Kidney (tissue), 14 donors: ENCODE results near the gene BLVRA. TPM values are rescaled to one million over a fixed set of nuclear protein-coding genes. Genes with fewer than 3 reads are reported as not detected.

Experiments used
- DNase-seq, 5 donors: peaks; one replicate each; pipeline ENCODE4 v3.0.0-alpha.2; 2013 to 2020
- FAIRE-seq: peaks from 2 replicates; lab custom pipeline; 2012; peaks lifted over from hg19 to GRCh38; lab: Jason Lieb, UNC
- H3K27ac ChIP-seq, 2 donors: one replicate each; pipeline ENCODE4 v1.7.0; 2013; ENCODE audit warnings: low read depth in 2 of 2, low read length in 2 of 2, inconsistent platforms in 1 of 2
- H3K27me3 ChIP-seq: one replicate; pipeline ENCODE4 v1.7.1; 2013; ENCODE audit warnings: low read length, inconsistent platforms; ENCODE audit not compliant: control insufficient read depth, insufficient read depth
- H3K36me3 ChIP-seq, 3 donors: one replicate each; pipeline versions ENCODE4 v1.7.0 to v1.7.1; 2013; ENCODE audit warnings: low read length in 3 of 3, control low read depth in 1 of 3, inconsistent platforms in 1 of 3; ENCODE audit not compliant: insufficient read depth in 3 of 3, control insufficient read depth in 2 of 3
- H3K4me1 ChIP-seq, 3 donors: one replicate each; pipeline versions ENCODE4 v1.7.0 to v1.7.1; 2013; ENCODE audit warnings: low read length in 3 of 3, inconsistent platforms in 1 of 3, low read depth in 1 of 3; ENCODE audit not compliant: control insufficient read depth in 2 of 3, insufficient read depth in 2 of 3
- H3K4me3 ChIP-seq, 3 donors: one replicate each; pipeline versions ENCODE4 v1.7.0 to v1.8.1; 2013; ENCODE audit warnings: low read length in 3 of 3, control low read depth in 1 of 3, inconsistent platforms in 1 of 3
- H3K9ac ChIP-seq, 3 donors: one replicate each; pipeline versions ENCODE4 v1.7.0 to v1.7.1; 2013; ENCODE audit warnings: low read length in 3 of 3, control low read depth in 1 of 3, inconsistent platforms in 1 of 3
- H3K9me3 ChIP-seq, 3 donors: one replicate each; pipeline versions ENCODE4 v1.7.0 to v1.7.1; 2013; ENCODE audit warnings: low read length in 3 of 3, control low read depth in 1 of 3, inconsistent platforms in 1 of 3; ENCODE audit not compliant: control insufficient read depth in 2 of 3, insufficient read depth in 1 of 3
- intact Hi-C: fragments of 100-400 bp; cut with DNase I; formaldehyde crosslinking; loops from one replicate; pipeline ENCODE4 v1.11.1; 2022
- polyA plus RNA-seq: library from polyadenylated mRNA; stranded (reverse); fragments of 350-450 nt; fragmentation: Illumina TruSeq; extraction: RNeasy Lipid Tissue Mini Kit (QIAGEN cat#74804); gene quantifications from one replicate; pipeline ENCODE4 v1.2.3, GENCODE V29; 2014; ENCODE audit warnings: low read depth, low replicate concordance; ENCODE audit not compliant: insufficient read depth
- total RNA-seq: library from RNA; stranded (reverse); fragmentation: NEBNext Ultra II Directional; extraction: Animal tissue kit (Norgen Biotek cat#: 25700); gene quantifications from one replicate; pipeline ENCODE4 v1.2.1, GENCODE V29; 2021
- TF ChIP-seq, protein P1 (sequence below): IDR thresholded peaks from 3 replicates; pipeline ENCODE4 v1.5.1; 2012; ENCODE audit warnings: mild to moderate bottlenecking, moderate library complexity, borderline replicate concordance; ENCODE audit not compliant: insufficient read depth; ENCODE audit errors: extremely low read depth
- donor health status: control.
- donor health status: control.
- donor health status: control.
- donor health status: control.
- donor health status: control.
- donor health status: DM: yes; HTN: yes; CAD: no.
- donor health status: Normal renal cell carcinoma (clear cell type).

BLVRA gene
- total and polyA plus RNA-seq, 2 donors from 2014 or later: 69.6 to 86.9 TPM

DNA sequence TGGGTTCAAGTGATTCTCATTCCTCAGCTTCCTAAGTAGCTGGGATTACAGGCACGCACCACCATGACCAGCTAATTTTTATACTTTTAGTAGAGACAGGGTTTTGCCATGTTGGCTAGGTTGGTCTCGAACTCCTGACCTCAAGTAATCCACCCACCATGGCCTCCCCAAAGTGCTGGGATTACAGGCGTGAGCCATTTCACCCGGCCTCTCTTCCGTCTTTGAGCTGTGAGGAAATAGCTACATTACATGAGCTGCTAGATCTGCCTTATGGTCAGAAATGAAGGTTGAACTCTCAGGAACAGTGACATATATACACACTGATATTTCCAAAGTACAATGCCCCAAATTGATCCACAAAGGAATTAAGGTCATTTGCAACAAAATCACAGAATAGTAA, 2.4 kb downstream of the BLVRA start:
- H3K9me3 ChIP-seq: no peaks in the 10 kb centered on the region
- DNase-seq (no peak), FAIRE-seq (no peak)
- TF ChIP-seq, protein P1, sequence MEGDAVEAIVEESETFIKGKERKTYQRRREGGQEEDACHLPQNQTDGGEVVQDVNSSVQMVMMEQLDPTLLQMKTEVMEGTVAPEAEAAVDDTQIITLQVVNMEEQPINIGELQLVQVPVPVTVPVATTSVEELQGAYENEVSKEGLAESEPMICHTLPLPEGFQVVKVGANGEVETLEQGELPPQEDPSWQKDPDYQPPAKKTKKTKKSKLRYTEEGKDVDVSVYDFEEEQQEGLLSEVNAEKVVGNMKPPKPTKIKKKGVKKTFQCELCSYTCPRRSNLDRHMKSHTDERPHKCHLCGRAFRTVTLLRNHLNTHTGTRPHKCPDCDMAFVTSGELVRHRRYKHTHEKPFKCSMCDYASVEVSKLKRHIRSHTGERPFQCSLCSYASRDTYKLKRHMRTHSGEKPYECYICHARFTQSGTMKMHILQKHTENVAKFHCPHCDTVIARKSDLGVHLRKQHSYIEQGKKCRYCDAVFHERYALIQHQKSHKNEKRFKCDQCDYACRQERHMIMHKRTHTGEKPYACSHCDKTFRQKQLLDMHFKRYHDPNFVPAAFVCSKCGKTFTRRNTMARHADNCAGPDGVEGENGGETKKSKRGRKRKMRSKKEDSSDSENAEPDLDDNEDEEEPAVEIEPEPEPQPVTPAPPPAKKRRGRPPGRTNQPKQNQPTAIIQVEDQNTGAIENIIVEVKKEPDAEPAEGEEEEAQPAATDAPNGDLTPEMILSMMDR: no peak
- peaks cover 0 to 12% (median 5%) of the 10 kb centered on the region in 3 donors for H3K4me1 ChIP-seq
- H3K27ac ChIP-seq: no peak overlapping the region
- H3K27me3 ChIP-seq: no peaks in the 10 kb centered on the region
- no peak overlapping the region for H3K4me3 ChIP-seq
- no peak overlapping the region for H3K9ac ChIP-seq
- no peaks in the 10 kb centered on the region for H3K36me3 ChIP-seq
- intact Hi-C loops: no loop called here

- FAIRE-seq (no peak), DNase-seq (no peak)
- H3K4me1 ChIP-seq: peaks cover 0 to 12% (median 5%) of the 10 kb centered on the region in 3 donors
- H3K9ac ChIP-seq: no peak overlapping the region
- no peaks in the 10 kb centered on the region for H3K27me3 ChIP-seq
- TF ChIP-seq, protein P1: no peak
- intact Hi-C loops: no loop called here
- no peaks in the 10 kb centered on the region for H3K9me3 ChIP-seq
- H3K4me3 ChIP-seq: no peak overlapping the region
- H3K27ac ChIP-seq: no peak overlapping the region
- H3K36me3 ChIP-seq: no peaks in the 10 kb centered on the region
Observed at GRCh38 chr7:43761382-43761781, 2.9 kb downstream of the BLVRA start.

DNA sequence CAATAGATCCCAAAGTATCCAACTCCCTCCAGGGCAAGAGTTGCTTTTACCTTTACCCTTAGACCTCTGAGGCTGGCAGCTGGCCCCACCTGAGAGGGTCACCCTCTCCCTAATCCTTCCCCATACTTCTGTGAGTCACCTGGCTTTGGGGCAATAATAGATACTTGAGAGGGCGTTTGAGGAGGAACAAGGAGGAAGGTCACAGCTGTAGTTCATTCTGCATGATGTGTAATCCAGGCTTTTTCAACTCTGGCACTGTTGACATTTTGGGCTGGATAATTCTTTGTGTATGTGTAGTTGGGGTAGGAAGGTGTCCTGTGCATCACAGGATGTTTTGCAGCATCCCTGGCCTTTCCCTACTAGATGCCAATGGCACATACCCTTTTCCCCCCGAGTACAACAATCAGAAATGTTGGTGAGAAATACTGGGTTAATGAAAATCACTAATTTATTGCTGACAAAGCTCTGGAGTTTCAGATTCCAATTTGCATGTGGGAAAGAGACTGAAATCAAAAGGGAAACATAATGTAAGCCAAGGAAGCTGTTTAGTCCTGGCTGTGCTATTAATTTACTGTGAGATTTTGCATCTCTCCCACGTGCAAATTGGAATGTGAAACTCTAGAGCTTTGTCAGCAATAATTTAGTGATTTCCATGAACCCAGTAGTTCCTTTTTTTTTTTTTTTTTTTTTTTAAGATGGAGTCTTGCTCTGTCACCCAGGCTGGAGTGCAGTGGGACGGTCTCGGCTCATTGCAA, 3.6 kb downstream of the BLVRA start:
- H3K36me3 ChIP-seq: no peaks in the 10 kb centered on the region
- H3K4me1 ChIP-seq: peaks cover 0 to 12% (median 5%) of the 10 kb centered on the region in 3 donors
- H3K9ac ChIP-seq: no peak overlapping the region
- H3K9me3 ChIP-seq: no peaks in the 10 kb centered on the region
- intact Hi-C loops: no loop called here
- no peak for DNase-seq
- no peaks in the 10 kb centered on the region for H3K27me3 ChIP-seq
- no peak overlapping the region for H3K27ac ChIP-seq
- H3K4me3 ChIP-seq: no peak overlapping the region
- FAIRE-seq: no peak
- TF ChIP-seq, protein P1: no peak
